PC-3 (cell line): ENCODE data around the gene CAPG. TPM values are rescaled to one million over a fixed set of nuclear protein-coding genes. Genes with fewer than 3 reads are reported as not detected.
"Not testable (repeated sequence)": the region's sequence is repeated elsewhere in the genome, so short reads cannot be mapped to it uniquely, and the experiment has no call there.

Experiments used
- ATAC-seq: fragments of 200-7000 bp; cut with Tn5 transposase; 2 replicates; pipeline ENCODE4 v1.9.1; 2020; ENCODE audit warnings: mild to moderate bottlenecking, moderate library complexity
- BruUV-seq: library from RNA; stranded (reverse); fragments of 400-500 nt; replicated peaks from 2 replicates; lab custom pipeline; 2021; lab: Mats Ljungman, UMichigan
- CTCF ChIA-PET: fragments of 300-600 bp; sonication (Branson Sonifier 250); formaldehyde crosslinking; loops from one replicate; lab custom pipeline; 2022; ENCODE audit warnings: antibody characterized with exemption; lab: Charles Lee
- POLR2A ChIA-PET: fragments of 300-600 bp; sonication (Branson Sonifier 250); formaldehyde crosslinking; loops from one replicate; lab custom pipeline; 2022; ENCODE audit warnings: antibody characterized with exemption; ENCODE audit not compliant: unreplicated experiment; lab: Charles Lee
- DNase-seq: peaks from one replicate; pipeline ENCODE4 v3.0.0-alpha.2; 2015
- H2AFZ ChIP-seq: fragments of 300-600 bp; sonication (generic); 2 replicates; pipeline ENCODE4 v1.6.0; 2016; ENCODE audit warnings: antibody characterized with exemption, low read length
- H3F3A ChIP-seq: fragments of 300-600 bp; sonication (generic); one replicate; pipeline ENCODE4 v1.6.0; 2017; ENCODE audit warnings: antibody characterized with exemption, low read length, control low read depth, mild to moderate bottlenecking; ENCODE audit not compliant: unreplicated experiment
- H3K27ac ChIP-seq: fragments of 300-600 bp; sonication (generic); 2 replicates; pipeline ENCODE4 v1.5.1; 2016; ENCODE audit warnings: mild to moderate bottlenecking, low read length
- H3K27me3 ChIP-seq: fragments of 300-600 bp; sonication (generic); 2 replicates; pipeline ENCODE4 v1.6.1; 2016; ENCODE audit warnings: low read length, mixed read lengths
- H3K36me3 ChIP-seq: fragments of 300-600 bp; sonication (generic); 2 replicates; pipeline ENCODE4 v1.6.1; 2016; ENCODE audit warnings: low read depth, mixed run types, low read length, mixed read lengths
- H3K4me1 ChIP-seq: fragments of 300-600 bp; sonication (generic); 2 replicates; pipeline ENCODE4 v1.5.1; 2016; ENCODE audit warnings: low read length; ENCODE audit not compliant: insufficient read depth
- H3K4me2 ChIP-seq: fragments of 300-600 bp; sonication (generic); 2 replicates; pipeline ENCODE4 v1.6.0; 2016; ENCODE audit warnings: low read length
- H3K4me3 ChIP-seq: fragments of 300-600 bp; sonication (generic); 2 replicates; pipeline ENCODE4 v1.5.1; 2016; ENCODE audit warnings: mild to moderate bottlenecking, low read length, mixed read lengths
- H3K79me2 ChIP-seq: fragments of 300-600 bp; sonication (generic); 2 replicates; pipeline ENCODE4 v1.6.1; 2017; ENCODE audit warnings: low read length, mixed read lengths
- H3K9ac ChIP-seq: fragments of 300-600 bp; sonication (generic); 2 replicates; pipeline ENCODE4 v1.6.0; 2016; ENCODE audit warnings: mild to moderate bottlenecking, low read length
- H3K9me2 ChIP-seq: fragments of 300-600 bp; sonication (generic); replicated peaks from 2 replicates; pipeline ENCODE4 v1.6.1; 2016; ENCODE audit warnings: mixed run types, low read length, mixed read lengths
- H3K9me3 ChIP-seq: fragments of 300-600 bp; sonication (generic); 2 replicates; pipeline ENCODE4 v1.6.1; 2016; ENCODE audit warnings: low read length, mixed read lengths
- H4K20me1 ChIP-seq: fragments of 300-600 bp; sonication (generic); 2 replicates; pipeline ENCODE4 v1.6.1; 2016; ENCODE audit warnings: low read length, mixed read lengths
- EZH2 ChIP-seq: fragments of 300-600 bp; sonication (generic); IDR thresholded peaks from one replicate; pipeline ENCODE4 v1.6.1; 2017; ENCODE audit warnings: antibody characterized with exemption, mild to moderate bottlenecking, low read length; ENCODE audit not compliant: unreplicated experiment
- EZH2phosphoT487 ChIP-seq: fragments of 300-600 bp; sonication (generic); IDR thresholded peaks from 2 replicates; pipeline ENCODE4 v1.6.1; 2018; ENCODE audit warnings: mild to moderate bottlenecking, antibody characterized with exemption, low read length, borderline replicate concordance
- intact Hi-C: fragments of 100-400 bp; cut with micrococcal nuclease; formaldehyde crosslinking; loops from 2 replicates; pipeline ENCODE4 v1.9.0; 2023
- total RNA-seq: library from RNA; depleted of rRNA; stranded (reverse); fragments of >200 nt; gene quantifications from 2 replicates; pipeline ENCODE4 v1.2.3, GENCODE V29; 2014
- TF ChIP-seq, protein P1 (sequence below): fragments of 300-600 bp; sonication (generic); conservative IDR thresholded peaks from 2 replicates; pipeline ENCODE4 v1.5.1; 2017; ENCODE audit warnings: antibody characterized with exemption, low read depth, mild to moderate bottlenecking, low read length

CAPG gene
- total RNA-seq, 1 experiment from 2014 or later, result 221 TPM

DNA sequence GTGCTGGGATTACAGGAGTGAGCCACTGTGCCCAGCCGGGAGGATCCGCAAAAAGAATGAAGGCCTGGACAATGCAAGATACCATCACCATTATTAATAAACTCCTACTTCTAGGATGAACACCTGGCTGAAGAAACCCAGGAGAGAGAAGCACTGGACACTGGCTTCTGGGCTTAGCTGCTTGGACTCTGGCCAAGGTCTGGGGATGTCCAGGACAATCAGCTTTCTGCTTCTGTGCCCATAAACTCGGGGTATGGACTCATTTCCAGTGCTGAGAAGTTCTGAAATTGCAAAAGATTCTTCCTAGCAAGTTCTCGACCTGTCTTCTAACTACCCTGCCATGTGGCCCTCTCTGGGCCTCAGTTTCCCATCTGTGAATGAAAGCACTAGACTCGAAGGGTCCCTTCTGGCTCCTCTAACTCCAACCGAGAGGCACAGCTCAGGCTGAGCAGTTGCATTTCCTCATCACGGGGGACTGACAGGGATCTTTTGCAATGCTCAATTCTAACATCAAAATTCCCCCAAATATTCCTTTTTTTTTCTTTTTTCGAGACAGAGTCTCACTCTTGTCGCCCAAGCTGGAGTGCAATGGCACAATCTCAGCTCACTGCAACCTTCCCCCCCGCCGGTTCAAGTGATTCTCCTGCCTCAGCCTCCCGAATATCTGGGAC, 5.9 kb upstream of the CAPG start:
- DNase-seq, result no peak
- TF ChIP-seq EZH2 (no peak), EZH2phosphoT487 (no peak)
- TF ChIP-seq, protein P1, sequence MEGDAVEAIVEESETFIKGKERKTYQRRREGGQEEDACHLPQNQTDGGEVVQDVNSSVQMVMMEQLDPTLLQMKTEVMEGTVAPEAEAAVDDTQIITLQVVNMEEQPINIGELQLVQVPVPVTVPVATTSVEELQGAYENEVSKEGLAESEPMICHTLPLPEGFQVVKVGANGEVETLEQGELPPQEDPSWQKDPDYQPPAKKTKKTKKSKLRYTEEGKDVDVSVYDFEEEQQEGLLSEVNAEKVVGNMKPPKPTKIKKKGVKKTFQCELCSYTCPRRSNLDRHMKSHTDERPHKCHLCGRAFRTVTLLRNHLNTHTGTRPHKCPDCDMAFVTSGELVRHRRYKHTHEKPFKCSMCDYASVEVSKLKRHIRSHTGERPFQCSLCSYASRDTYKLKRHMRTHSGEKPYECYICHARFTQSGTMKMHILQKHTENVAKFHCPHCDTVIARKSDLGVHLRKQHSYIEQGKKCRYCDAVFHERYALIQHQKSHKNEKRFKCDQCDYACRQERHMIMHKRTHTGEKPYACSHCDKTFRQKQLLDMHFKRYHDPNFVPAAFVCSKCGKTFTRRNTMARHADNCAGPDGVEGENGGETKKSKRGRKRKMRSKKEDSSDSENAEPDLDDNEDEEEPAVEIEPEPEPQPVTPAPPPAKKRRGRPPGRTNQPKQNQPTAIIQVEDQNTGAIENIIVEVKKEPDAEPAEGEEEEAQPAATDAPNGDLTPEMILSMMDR, result no peak
- ATAC-seq, result no peak
- no peak overlapping the region for H3K4me3 ChIP-seq
- H3K9me2 ChIP-seq, result no peaks in the 10 kb centered on the region
- peaks cover 4% of the 10 kb centered on the region for H3F3A ChIP-seq
- H3K79me2 ChIP-seq, result 0 out of 2 replicates have a peak, but pooled peaks cover 8% of the 10 kb centered on the region
- no peaks in the 10 kb centered on the region for H3K36me3 ChIP-seq
- H3K9me3 ChIP-seq, result no peaks in the 10 kb centered on the region
- no peak overlapping the region for H3K27ac ChIP-seq
- no peaks in the 10 kb centered on the region for H4K20me1 ChIP-seq
- H3K4me2 ChIP-seq, result no peak overlapping the region
- H3K27me3 ChIP-seq, result no peaks in the 10 kb centered on the region
- H3K4me1 ChIP-seq, result peaks cover 31% of the 10 kb centered on the region
- intact Hi-C loops, result no loop called here
- ChIA-PET CTCF (no interaction called here), POLR2A (no interaction called here)
- no TSS peak for BruUV-seq
- H2AFZ ChIP-seq, result no peak overlapping the region
- no peak overlapping the region for H3K9ac ChIP-seq

- no peaks in the 10 kb centered on the region for H3K36me3 ChIP-seq
- TF ChIP-seq EZH2phosphoT487, result no peak
- ATAC-seq (no peak), DNase-seq (no peak)
- peaks cover 33% of the 10 kb centered on the region for H3K4me1 ChIP-seq
- BruUV-seq, result no TSS peak
- ChIA-PET CTCF (no interaction called here), POLR2A (no interaction called here)
- no peak overlapping the region for H3K9ac ChIP-seq
- no peak overlapping the region for H2AFZ ChIP-seq
- no peak overlapping the region for H3K27ac ChIP-seq
- no peak overlapping the region for H3K4me2 ChIP-seq
- H3K27me3 ChIP-seq, result no peaks in the 10 kb centered on the region
- H4K20me1 ChIP-seq, result no peaks in the 10 kb centered on the region
- intact Hi-C loops, result no loop called here
- peaks cover 9% of the 10 kb centered on the region; the same call in 1 of the 2 replicates for H3K79me2 ChIP-seq
- H3K4me3 ChIP-seq, result no peak overlapping the region
- H3F3A ChIP-seq, result no peaks in the 10 kb centered on the region
- no peaks in the 10 kb centered on the region for H3K9me3 ChIP-seq
- H3K9me2 ChIP-seq, result no peaks in the 10 kb centered on the region
Measured at GRCh38 chr2:85414761-85415553, 4.8 kb upstream of the CAPG start.

DNA sequence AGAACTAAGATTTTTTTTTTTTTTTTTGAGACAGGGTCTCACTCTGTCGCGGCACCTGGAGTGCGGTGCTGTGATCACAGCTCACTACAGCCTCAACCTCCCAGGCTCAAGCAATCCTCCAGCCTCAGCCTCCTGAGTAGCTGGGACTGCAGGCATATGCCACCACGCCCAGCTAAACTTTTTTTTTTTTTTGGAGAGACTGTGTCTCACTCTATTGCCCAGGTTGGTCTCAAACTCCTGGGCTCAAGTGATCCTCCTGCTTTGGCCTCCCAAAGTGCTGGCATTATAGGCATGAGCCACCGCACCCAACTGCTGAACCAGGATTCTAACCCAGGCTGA, 4.2 kb upstream of the CAPG start:
- H3K27ac ChIP-seq, H3F3A ChIP-seq, intact Hi-C loops, H3K4me3 ChIP-seq, ATAC-seq, BruUV-seq, H3K27me3 ChIP-seq, H2AFZ ChIP-seq, H3K9ac ChIP-seq, H3K4me2 ChIP-seq, H3K9me3 ChIP-seq, H4K20me1 ChIP-seq, H3K36me3 ChIP-seq, DNase-seq, H3K9me2 ChIP-seq: not testable (repeated sequence)
- Histone ChIP-seq H3K4me1 (peaks cover 33% of the 10 kb centered on the region), H3K79me2 (peaks cover 12% of the 10 kb centered on the region)
- ChIA-PET CTCF (interaction anchor here (0.6 kb wide), 1 partner anchor 510 kb away, joined by 3 read pairs; no protein-coding TSS in a partner anchor), POLR2A (interaction anchor here (0.6 kb wide), 1 partner anchor 137 kb away, joined by 4 read pairs; no protein-coding TSS in a partner anchor)
